Measurements from ENCODE around the gene GLA.

The GLA gene

GRCh38 chrX:101385026-101385684 is 22.6 kb downstream of the GLA start:
- H3K9ac ChIP-seq, result no peak overlapping the region
- TF ChIP-seq CTCF (IDR thresholded peaks at IDR 0.05), result no peak
- H2AFZ ChIP-seq, result no peak overlapping the region
- no peaks in the 10 kb centered on the region for H3K79me2 ChIP-seq
- H3K9me3 ChIP-seq (ENCODE audit: control insufficient read depth, low read length), result no peaks in the 10 kb centered on the region
- no peaks in the 10 kb centered on the region for H3K4me1 ChIP-seq
- H3K4me2 ChIP-seq (ENCODE audit: low read length), result no peak overlapping the region
- H3K36me3 ChIP-seq (ENCODE audit: control insufficient read depth, insufficient read depth, low read length), result no peaks in the 10 kb centered on the region
- H3K27me3 ChIP-seq (ENCODE audit: control insufficient read depth, insufficient read depth, low read length), result no peaks in the 10 kb centered on the region
- H3K27ac ChIP-seq, result no peak overlapping the region
- H3K4me3 ChIP-seq (ENCODE audit: low read depth, low read length), result no peak overlapping the region

- no peak overlapping the region for H3K4me2 ChIP-seq (ENCODE audit: low read length)
- H3K27me3 ChIP-seq (ENCODE audit: control insufficient read depth, insufficient read depth, low read length), result no peaks in the 10 kb centered on the region
- H3K27ac ChIP-seq, result no peak overlapping the region
- no peak overlapping the region for H3K9ac ChIP-seq
- H3K4me1 ChIP-seq, result no peaks in the 10 kb centered on the region
- H3K4me3 ChIP-seq (ENCODE audit: low read depth, low read length), result no peak overlapping the region
- H3K9me3 ChIP-seq (ENCODE audit: control insufficient read depth, low read length), result no peaks in the 10 kb centered on the region
- peak overlapping the region; percentile 53 for H2AFZ ChIP-seq
- no peaks in the 10 kb centered on the region for H3K79me2 ChIP-seq
- no peak for TF ChIP-seq CTCF (IDR thresholded peaks at IDR 0.05)
- H3K36me3 ChIP-seq (ENCODE audit: control insufficient read depth, insufficient read depth, low read length), result no peaks in the 10 kb centered on the region
Observed at GRCh38 chrX:101383679-101384205, 24.0 kb downstream of the GLA start.

DNA sequence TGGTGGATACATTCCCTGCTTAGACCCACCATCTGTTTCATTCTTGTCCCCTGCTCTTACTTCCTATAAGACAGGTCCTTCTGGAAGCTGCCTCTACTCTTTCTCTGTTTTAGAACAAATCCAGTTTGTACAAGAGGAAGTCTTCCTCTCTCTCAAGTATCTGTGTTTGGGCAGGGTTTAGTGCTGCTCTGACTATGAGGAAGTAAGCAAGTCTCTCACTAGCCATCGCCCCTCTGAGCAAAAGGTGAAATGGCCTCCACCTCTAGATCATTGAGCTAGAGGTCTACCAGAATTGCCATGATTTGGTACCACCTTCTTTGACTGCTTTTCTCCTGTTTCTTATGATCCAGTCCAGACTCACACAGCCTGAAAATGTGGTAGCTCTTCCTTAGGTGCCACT is 30.2 kb downstream of the GLA start:
- Histone ChIP-seq H3K27me3 (ENCODE audit: control insufficient read depth, insufficient read depth, low read length) (no peaks in the 10 kb centered on the region), H3K9me3 (ENCODE audit: control insufficient read depth, low read length) (no peaks in the 10 kb centered on the region), H3K4me3 (ENCODE audit: low read depth, low read length) (no peak overlapping the region), H3K36me3 (ENCODE audit: control insufficient read depth, insufficient read depth, low read length) (no peaks in the 10 kb centered on the region), H2AFZ (no peak overlapping the region), H3K4me1 (no peaks in the 10 kb centered on the region), H3K4me2 (ENCODE audit: low read length) (no peak overlapping the region), H3K9ac (no peak overlapping the region), H3K79me2 (no peaks in the 10 kb centered on the region), H3K27ac (no peak overlapping the region)
- TF ChIP-seq CTCF (IDR thresholded peaks at IDR 0.05), result no peak

- Histone ChIP-seq H3K27me3 (ENCODE audit: control insufficient read depth, insufficient read depth, low read length) (no peaks in the 10 kb centered on the region), H3K79me2 (no peaks in the 10 kb centered on the region), H3K4me1 (no peaks in the 10 kb centered on the region), H3K36me3 (ENCODE audit: control insufficient read depth, insufficient read depth, low read length) (no peaks in the 10 kb centered on the region), H3K9me3 (ENCODE audit: control insufficient read depth, low read length) (no peaks in the 10 kb centered on the region), H3K4me3 (ENCODE audit: low read depth, low read length) (no peak overlapping the region), H2AFZ (no peak overlapping the region), H3K27ac (no peak overlapping the region), H3K9ac (no peak overlapping the region), H3K4me2 (ENCODE audit: low read length) (no peak overlapping the region)
- no peak for TF ChIP-seq CTCF (IDR thresholded peaks at IDR 0.05)
Observed at GRCh38 chrX:101370888-101371504, 36.7 kb downstream of the GLA start.
